ENCODE measurements around the gene ZNF319.

- no peak for TF ChIP-seq TAF1 (IDR thresholded peaks at IDR 0.05; ENCODE audit: borderline replicate concordance, low read depth, low read length)
- no peak for TF ChIP-seq YBX1 (IDR thresholded peaks at IDR 0.05)
- no peak for TF ChIP-seq KDM1A (IDR thresholded peaks at IDR 0.05; ENCODE audit: borderline replicate concordance)
- no peak for TF ChIP-seq EGR1 (IDR thresholded peaks at IDR 0.05; ENCODE audit: borderline replicate concordance in 1 of 2, low read depth in 2 of 2, low read length in 2 of 2)
These were observed 32.6 kb downstream of the ZNF319 start for GRCh38 chr16:57967916-57968315.

All from GM12878 (cell line).